Right forelimb (tissue), 1 donor: ENCODE measurements around the gene CNTNAP5.
"Not testable (repeated sequence)": the region's sequence is repeated elsewhere in the genome, so short reads cannot be mapped to it uniquely, and the experiment has no call there.

Experiments used
- DNase-seq: peaks from one replicate; pipeline ENCODE4 v3.0.0-alpha.2; 2018

CNTNAP5 gene

GRCh38 chr2:124328397-124328796 lies 303.3 kb downstream of the CNTNAP5 start:
- no peak for DNase-seq

DNA sequence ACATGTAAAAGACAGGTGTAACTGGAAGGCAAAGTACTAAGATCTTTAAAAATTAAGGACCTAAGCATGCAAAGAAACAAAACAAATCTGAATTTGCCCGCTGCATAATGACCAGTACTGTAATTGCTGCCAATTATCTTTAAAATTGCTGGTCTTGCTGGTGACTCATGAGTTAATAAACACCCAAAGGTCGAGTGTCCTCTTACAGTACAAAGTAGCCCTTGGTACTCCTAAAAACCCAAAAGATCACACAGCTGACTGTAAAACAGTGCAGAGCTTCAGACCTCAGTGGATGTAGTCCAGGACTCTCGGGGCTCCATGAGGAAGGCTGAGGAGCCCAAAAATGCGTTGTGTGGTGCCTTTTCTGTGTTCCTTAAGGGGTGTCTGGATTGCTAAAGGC lies 308.7 kb downstream of the CNTNAP5 start:
- no peak for DNase-seq

GRCh38 chr2:124335058-124335457 lies 310.0 kb downstream of the CNTNAP5 start:
- DNase-seq: no peak

GRCh38 chr2:124339709-124340108 lies 314.6 kb downstream of the CNTNAP5 start:
- DNase-seq: no peak

DNA sequence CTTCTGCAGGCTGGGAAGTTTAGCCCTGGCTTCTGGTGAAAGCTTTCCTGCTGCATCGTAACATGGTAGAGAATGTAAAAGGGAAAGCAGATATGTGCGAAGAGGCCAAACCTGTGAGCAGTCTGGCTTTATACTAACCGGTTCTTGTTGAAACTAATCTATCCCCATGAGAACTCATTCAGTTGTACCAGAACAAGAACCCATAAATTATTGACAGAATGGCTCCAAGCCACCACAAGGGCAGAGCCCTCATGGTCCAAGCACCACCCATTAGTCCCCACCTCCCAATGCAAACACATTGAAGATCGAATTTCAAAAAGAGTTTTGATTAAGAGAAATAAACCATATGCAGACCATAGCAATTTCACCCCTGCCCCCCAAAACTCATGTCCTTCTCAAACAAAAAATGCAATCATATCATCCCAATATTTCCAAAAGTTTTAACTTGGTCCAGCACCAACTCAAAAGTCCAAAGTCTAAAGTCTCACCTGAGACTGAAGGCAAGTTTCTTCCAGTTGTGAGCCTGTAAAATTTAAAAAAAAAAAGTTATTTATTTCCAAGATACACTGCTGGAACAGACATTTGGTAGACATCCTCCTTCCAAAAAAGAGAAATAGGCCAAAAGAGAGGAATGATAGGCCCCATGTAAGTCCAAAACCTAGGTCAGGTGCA lies 318.9 kb downstream of the CNTNAP5 start:
- DNase-seq: no peak

GRCh38 chr2:124347209-124347608 lies 322.1 kb downstream of the CNTNAP5 start:
- DNase-seq: no peak

DNA sequence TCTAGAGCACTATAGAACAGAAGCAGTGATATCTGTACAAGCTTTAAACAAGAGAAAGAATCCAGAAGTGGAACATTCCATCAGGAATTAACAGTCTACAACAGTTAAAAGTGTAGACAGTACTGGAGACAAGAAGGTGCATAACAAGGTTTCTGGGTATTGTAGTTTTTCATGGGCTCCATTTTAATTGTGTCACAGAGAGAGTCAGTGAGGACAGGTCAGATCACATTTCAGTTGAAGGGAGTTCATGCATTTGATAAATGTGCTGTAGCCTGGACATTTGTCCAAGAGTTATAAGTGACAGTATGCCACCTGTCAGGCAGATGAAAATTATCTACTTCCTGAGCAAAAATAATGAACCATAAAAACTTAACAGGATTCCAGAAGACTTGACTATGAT lies 328.6 kb downstream of the CNTNAP5 start:
- DNase-seq: no peak

DNA sequence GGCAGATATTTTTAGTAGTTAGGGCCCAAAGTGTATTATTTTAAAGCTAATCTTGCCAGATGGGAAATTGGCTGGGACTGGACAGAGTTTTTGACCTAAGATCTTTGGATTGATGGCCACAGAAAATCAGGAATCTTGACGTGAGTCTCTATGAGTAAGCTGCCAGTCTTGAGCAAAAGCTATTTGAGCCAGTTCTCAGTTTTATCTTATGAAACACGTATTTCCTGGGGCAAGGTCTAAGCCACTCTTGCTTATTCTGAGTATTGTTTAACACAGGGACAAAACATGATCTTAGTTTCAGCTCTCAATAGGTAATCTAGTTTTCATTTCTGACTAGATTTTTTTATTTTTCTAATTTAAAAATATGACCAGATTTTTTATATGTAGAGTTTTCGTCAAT lies 329.4 kb downstream of the CNTNAP5 start:
- no peak for DNase-seq

GRCh38 chr2:124361966-124362365 lies 336.9 kb downstream of the CNTNAP5 start:
- DNase-seq: not testable (repeated sequence)

DNA sequence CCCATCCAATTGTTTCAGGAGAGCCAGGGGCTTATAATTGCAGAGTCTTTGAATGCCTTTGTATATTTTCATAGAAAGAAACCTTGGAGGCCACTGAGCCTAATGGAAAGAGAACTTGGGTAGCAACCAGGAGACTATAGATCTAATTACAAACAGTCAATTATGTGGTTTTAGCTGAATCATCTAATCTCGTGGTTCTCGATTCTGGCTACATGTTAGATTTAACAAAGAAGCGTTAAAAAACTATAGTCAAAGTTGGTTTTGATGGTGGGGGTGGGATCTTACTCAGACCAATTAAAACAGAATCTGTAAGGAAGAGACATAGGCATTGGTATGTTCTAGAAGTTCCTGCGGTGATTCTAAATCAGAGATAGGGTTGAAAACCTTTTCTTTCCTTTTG lies 344.1 kb downstream of the CNTNAP5 start:
- no peak for DNase-seq

DNA sequence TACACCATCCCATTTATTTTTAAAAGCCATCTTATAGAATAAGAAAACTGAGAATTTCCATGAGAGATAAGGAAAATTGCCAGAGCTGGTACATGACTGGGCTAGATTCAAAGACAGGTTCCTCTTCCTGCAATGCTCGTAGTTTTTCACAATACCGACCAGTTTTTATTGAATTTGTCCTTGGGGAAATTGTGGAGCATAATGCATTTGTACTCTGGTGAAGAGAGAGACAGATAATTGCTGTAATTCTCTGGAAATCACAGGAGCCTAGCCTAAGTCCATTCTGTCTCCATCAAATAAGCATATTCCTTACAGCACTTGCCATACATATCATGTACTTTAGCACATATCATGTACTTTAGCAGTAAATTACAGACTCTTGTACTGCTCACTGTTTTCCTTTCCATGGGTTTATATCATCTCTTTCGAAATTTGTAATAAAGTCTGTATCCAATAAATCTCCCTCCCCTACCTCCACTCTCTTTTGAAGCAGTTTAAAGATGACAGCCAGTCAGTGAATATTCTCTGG lies 355.2 kb downstream of the CNTNAP5 start:
- DNase-seq: no peak

DNA sequence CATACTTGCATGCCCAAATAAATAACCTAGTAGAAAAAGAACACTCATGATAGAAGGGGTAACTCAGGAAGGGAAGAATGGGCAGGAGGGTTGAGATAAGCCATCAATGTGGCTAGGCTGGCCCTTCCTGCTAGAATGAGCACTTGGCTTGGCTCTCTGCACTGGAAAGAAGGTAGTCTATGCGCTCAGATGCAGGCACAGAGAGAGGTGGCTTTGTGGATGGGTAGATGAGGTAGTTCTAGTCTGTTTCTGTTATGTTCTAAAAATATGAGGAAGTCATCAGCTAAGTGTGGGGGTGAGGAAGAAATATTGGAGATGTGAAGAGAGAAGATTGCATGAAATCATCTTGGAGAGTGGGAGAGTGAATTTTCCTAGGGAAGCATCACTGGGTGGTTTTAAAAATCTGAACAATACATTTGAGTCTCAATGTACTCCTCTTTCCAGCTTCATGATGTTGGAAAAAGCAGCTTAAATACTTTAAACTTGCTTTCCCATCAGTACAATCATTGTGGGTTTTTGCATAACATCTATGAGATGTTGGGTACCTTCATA lies 357.1 kb downstream of the CNTNAP5 start:
- DNase-seq: no peak

GRCh38 chr2:124395961-124396360 lies 370.9 kb downstream of the CNTNAP5 start:
- no peak for DNase-seq

- DNase-seq: no peak
Measured at GRCh38 chr2:124402274-124402673, 377.2 kb downstream of the CNTNAP5 start.

DNA sequence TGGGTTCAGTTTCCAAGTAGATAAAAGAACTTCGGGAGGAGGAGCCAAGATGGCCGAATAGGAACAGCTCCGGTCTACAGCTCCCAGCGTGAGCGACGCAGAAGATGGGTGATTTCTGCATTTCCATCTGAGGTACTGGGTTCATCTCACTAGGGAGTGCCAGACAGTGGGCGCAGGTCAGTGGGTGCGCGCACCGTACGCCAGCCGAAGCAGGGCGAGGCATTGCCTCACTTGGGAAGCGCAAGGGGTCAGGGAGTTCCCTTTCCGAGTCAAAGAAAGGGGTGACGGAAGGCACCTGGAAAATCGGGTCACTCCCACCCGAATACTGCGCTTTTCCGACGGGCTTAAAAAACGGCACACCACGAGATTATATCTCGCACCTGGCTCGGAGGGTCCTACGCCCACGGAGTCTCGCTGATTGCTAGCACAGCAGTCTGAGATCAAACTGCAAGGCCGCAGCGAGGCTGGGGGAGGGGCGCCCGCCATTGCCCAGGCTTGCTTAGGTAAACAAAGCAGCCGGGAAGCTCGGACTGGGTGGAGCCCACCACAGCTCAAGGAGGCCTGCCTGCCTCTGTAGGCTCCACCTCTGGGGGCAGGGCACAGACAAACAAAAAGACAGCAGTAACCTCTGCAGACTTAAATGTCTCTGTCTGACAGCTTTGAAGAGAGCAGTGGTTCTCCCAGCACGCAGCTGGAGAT lies 382.9 kb downstream of the CNTNAP5 start:
- not testable (repeated sequence) for DNase-seq

DNA sequence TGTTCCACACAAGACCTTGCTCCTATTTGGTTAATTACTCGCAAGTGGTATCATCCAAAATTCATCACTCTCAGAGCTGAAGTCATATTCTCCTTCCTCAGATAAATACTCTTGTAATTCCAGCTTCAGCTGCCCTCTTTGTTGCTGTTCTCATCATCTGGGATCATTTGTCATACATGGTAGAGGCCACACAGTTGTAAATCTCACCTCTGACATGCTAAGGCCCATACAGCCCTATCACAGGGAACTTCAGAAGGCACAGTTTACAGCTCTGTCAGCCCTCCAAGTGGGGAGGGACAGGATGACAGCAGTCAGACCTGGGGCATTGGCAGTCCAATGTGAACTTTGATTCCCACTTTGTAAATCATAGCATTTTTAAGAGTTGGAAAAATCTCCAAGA lies 399.0 kb downstream of the CNTNAP5 start:
- no peak for DNase-seq

DNA sequence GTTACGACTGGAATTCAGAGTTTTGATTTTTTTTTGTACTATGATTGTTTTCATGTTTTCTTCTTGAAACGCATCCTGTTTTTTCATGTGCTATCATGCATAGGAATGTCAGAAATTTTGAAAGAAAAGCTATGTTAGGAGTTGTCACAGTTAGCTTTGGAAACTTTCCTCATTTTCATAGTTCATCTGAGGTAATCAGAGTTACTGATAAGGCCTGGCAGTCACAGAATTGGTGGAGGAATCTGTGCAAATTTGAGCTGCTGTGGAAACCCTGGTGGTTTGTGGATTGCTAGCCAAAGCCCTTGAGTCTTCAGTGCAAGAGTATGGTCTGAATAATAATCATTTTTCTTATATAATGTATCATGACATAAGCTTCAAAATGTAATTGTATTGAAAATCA lies 401.0 kb downstream of the CNTNAP5 start:
- DNase-seq: no peak

DNA sequence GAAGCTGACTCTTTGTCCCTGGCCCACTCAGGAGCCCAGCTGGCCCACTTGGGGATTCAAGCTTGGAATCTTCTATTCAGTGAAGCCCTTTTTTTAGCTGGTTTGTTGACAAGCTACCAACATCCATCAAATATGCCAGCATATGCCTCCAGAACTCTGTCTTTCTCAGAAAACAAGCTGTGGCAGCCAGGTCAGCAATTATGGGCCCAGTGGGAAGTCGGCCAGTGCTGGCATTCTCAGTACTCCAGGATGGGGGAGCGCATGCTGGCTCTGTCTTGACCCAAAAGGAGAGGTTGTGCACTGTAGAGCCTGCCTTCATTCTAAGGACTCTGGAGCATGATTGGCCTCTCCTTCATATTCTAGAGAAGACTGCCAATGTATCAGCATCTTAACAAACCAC lies 401.5 kb downstream of the CNTNAP5 start:
- no peak for DNase-seq

DNA sequence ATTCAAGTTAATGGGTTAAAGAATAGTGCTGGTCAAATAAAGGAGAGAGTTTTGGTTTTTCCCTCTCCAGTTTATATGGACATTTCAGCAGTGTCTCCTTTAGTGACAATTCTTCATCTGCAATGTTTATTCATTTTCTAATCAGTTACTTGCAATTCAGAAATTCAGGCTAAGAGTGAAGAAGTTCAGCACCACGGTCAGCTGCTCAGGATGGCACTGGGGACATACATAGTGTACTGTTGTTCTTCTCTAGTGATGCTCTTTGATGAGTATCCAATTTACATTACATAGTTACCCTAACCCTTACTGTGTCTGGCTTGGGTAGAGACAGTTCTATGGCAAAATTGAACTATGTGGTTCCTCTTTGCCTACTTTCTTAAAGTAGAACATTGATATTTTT lies 412.7 kb downstream of the CNTNAP5 start:
- DNase-seq: no peak

DNA sequence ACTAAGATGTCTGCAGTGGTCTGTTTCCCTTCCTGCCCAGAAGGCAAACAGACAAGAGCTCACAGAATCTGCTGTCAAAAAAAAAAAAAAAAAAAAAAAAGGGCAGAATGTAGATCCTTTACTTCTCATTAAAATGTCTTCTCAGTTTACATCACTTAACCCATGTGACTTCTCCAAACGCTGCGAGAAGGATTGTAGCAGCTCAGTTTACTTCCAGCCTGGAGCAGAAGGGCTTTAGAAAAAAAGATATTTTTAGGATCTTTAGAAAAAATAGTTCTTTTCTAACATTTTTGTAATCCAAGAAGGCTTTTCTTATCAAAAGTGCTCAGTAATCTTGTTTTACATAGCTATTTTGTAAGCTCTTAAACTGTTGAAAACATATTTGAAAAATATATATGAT lies 425.4 kb downstream of the CNTNAP5 start:
- DNase-seq: no peak

DNA sequence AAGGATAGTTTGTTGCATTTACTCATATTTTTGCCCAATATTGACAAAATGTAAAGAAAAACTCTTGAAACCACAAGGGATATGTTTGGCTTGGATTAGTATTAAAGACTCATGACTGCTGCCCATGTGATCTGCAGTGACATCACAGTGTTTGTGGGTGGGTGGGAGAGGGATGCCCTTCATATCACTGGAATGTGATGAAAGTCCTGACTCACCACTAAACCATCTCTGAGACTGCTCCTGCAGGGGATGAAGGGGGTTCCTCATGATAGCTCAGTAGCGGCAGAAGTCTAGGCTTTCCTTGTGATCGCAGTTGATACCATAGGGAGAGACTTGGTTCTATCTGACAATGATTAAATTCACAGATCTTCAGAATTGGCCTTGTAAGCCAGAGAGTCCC lies 451.2 kb downstream of the CNTNAP5 start:
- DNase-seq: no peak

DNA sequence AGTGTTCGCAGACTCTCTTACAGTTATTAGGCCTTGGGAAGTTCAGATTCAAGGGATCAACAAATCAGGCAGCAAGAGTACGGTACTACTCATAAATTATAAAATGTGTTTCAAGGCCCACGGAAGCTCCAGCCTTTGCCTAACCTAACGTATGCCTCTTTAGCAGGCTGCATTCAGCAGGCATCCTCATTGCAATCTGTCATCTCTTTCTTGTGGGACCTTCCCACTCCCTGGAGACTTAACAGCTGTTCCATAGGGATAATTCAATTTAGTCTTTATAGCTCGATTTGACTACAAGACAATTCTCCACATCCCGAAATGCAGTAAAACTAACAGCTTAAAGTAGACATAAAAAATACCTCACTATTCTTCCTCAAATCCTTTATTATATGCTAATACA lies 453.7 kb downstream of the CNTNAP5 start:
- DNase-seq: no peak

DNA sequence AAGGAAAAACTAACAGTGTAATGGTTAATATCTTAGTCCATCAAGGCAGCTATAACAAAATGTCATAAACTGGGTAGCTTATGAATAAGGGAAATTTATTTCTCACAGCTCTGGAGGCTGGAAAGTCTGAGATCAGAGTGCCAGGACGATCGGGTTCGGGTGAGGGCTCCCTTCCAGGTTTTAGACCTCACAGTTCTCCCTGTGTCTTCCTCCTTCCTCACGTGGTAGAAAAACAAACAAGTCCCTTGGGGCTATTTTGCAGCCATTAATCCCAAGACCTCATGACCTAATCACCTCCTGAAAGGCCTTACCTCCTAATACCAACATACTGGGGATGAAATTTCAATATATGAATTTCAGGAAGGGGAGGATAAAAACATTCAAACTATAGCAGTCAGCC lies 455.9 kb downstream of the CNTNAP5 start:
- DNase-seq: no peak

- no peak for DNase-seq
Measured at GRCh38 chr2:124482044-124482443, 457.0 kb downstream of the CNTNAP5 start.
